T follicular helper cell (primary cell): ENCODE results near the gene LSM4.
"Not testable (repeated sequence)": the region's sequence is repeated elsewhere in the genome, so short reads cannot be mapped to it uniquely, and the experiment has no call there.

Experiments
- DNase-seq: peaks from one replicate; pipeline ENCODE4 v3.0.0-alpha.2; 2020; ENCODE audit warnings: low read depth
- total RNA-seq, 2 experiments: gene quantifications; one replicate each; lab custom pipeline; 2026; lab: John Stamatoyannopoulos, UW

The LSM4 gene
- total RNA-seq: 45.8 to 73.5 reads per million in 2 experiments

- peak; percentile 99 for DNase-seq
These were observed at the start of gene LSM4 for GRCh38 chr19:18322759-18323460. Gene LSM4 (minus strand): TSS chr19:18323076. CDS start chr19:18323020, 56 bp downstream.

- DNase-seq: no peak
These were observed 45.8 kb upstream of the LSM4 start for GRCh38 chr19:18368504-18369222.

- no peak for DNase-seq
These were observed 43.2 kb upstream of the LSM4 start for GRCh38 chr19:18366021-18366435.

- no peak for DNase-seq
These were observed 42.1 kb upstream of the LSM4 start for GRCh38 chr19:18364826-18365528.

GRCh38 chr19:18364277-18364825 is 41.5 kb upstream of the LSM4 start:
- DNase-seq: not testable (repeated sequence)

GRCh38 chr19:18363787-18364186 is 40.9 kb upstream of the LSM4 start:
- DNase-seq: no peak

- DNase-seq: no peak
These were observed 40.2 kb upstream of the LSM4 start for GRCh38 chr19:18362934-18363542.

GRCh38 chr19:18361646-18362045 is 38.8 kb upstream of the LSM4 start:
- DNase-seq: no peak

- DNase-seq: no peak
These were observed 34.2 kb upstream of the LSM4 start for GRCh38 chr19:18357041-18357440.

- not testable (repeated sequence) for DNase-seq
These were observed 31.9 kb upstream of the LSM4 start for GRCh38 chr19:18354743-18355142.

GRCh38 chr19:18353378-18354005 is 30.6 kb upstream of the LSM4 start:
- DNase-seq: no peak

- no peak for DNase-seq
These were observed 28.7 kb upstream of the LSM4 start for GRCh38 chr19:18351544-18351943.

GRCh38 chr19:18350490-18350889 is 27.6 kb upstream of the LSM4 start:
- DNase-seq: no peak

- no peak for DNase-seq
These were observed 26.8 kb upstream of the LSM4 start for GRCh38 chr19:18349524-18350128.

GRCh38 chr19:18348818-18349339 is 26.0 kb upstream of the LSM4 start:
- not testable (repeated sequence) for DNase-seq

- DNase-seq: no peak
These were observed 25.3 kb upstream of the LSM4 start for GRCh38 chr19:18348171-18348570.

GRCh38 chr19:18346091-18346490 is 23.2 kb upstream of the LSM4 start:
- no peak for DNase-seq

GRCh38 chr19:18345296-18345695 is 22.4 kb upstream of the LSM4 start:
- no peak for DNase-seq

- no peak for DNase-seq
These were observed 21.7 kb upstream of the LSM4 start for GRCh38 chr19:18344582-18344950.

- DNase-seq: no peak
These were observed 19.3 kb upstream of the LSM4 start for GRCh38 chr19:18342090-18342632.
